GM10847 (cell line): ENCODE data around the gene MEF2A.

ENCODE experiments used
- POLR2A ChIP-seq: IDR thresholded peaks from 2 replicates; pipeline ENCODE4 v1.6.1; 2011; ENCODE audit not compliant: insufficient read length; ENCODE audit errors: extremely low read depth

The MEF2A gene

GRCh38 chr15:99614749-99615288 is 49.0 kb downstream of the MEF2A start:
- no peak for TF ChIP-seq POLR2A

GRCh38 chr15:99615460-99615859 is 49.7 kb downstream of the MEF2A start:
- no peak for TF ChIP-seq POLR2A

- no peak for TF ChIP-seq POLR2A
These were observed 50.3 kb downstream of the MEF2A start for GRCh38 chr15:99616129-99616528.

GRCh38 chr15:99616773-99617342 is 51.1 kb downstream of the MEF2A start:
- TF ChIP-seq POLR2A, result no peak

- TF ChIP-seq POLR2A, result no peak
These were observed 53.2 kb downstream of the MEF2A start for GRCh38 chr15:99618941-99619411.

- TF ChIP-seq POLR2A, result no peak
These were observed 53.9 kb downstream of the MEF2A start for GRCh38 chr15:99619712-99620111.

- TF ChIP-seq POLR2A, result no peak
These were observed 54.4 kb downstream of the MEF2A start for GRCh38 chr15:99620178-99620577.

- no peak for TF ChIP-seq POLR2A
These were observed 56.0 kb downstream of the MEF2A start for GRCh38 chr15:99621767-99622166.

- TF ChIP-seq POLR2A, result no peak
These were observed 62.7 kb downstream of the MEF2A start for GRCh38 chr15:99628374-99629001.

GRCh38 chr15:99630607-99631131 is 64.9 kb downstream of the MEF2A start:
- no peak for TF ChIP-seq POLR2A

- no peak for TF ChIP-seq POLR2A
These were observed 65.5 kb downstream of the MEF2A start for GRCh38 chr15:99631255-99631654.

- TF ChIP-seq POLR2A, result no peak
These were observed 66.7 kb downstream of the MEF2A start for GRCh38 chr15:99632521-99632920.

GRCh38 chr15:99633655-99634054 is 67.9 kb downstream of the MEF2A start:
- no peak for TF ChIP-seq POLR2A

- no peak for TF ChIP-seq POLR2A
These were observed 68.8 kb downstream of the MEF2A start for GRCh38 chr15:99634576-99634975.

GRCh38 chr15:99635145-99635544 is 69.4 kb downstream of the MEF2A start:
- TF ChIP-seq POLR2A, result no peak

- no peak for TF ChIP-seq POLR2A
These were observed 70.0 kb downstream of the MEF2A start for GRCh38 chr15:99635794-99636193.
